ENCODE data around the gene SULT6B1. TPM values are rescaled to one million over a fixed set of nuclear protein-coding genes. Genes with fewer than 3 reads are reported as not detected.
"Not testable (repeated sequence)": the region's sequence is repeated elsewhere in the genome, so short reads cannot be mapped to it uniquely, and the experiment has no call there.

SULT6B1 gene
- not detected for polyA plus RNA-seq (2013, experiment 1 of 4)
- not detected for polyA plus RNA-seq (2013, experiment 2 of 4)
- not detected for polyA plus RNA-seq (2013, experiment 3 of 4)
- polyA plus RNA-seq (2013, experiment 4 of 4) = not detected

DNA sequence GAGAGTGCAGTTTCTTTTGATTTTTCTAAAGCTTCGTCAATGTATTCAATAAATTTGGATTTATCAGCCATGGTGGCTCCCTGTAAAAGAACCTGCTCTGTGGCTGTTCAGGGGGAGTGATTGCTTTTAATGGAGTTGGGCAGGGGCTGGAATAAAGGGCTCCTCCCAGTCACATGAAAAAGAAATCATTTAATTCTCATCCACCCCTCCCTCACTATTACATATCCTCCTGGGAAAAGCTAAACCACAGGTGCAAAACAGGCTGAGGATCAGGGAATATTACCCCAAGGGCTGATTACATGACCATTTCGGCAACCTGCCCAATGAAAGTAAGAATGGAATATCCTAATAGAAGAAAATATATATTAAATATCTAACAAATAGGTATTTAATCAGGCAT lies at the start of gene SULT6B1:
SULT6B1 (minus strand) TSS at position 101 of the 400 bp plus-strand sequence; CDS start at position 71, 30 bp downstream.
- 90 to 100% methylated on average over 1 to 2 of the region's 2 CpGs for WGBS, 2 experiments
- Histone ChIP-seq H3K27me3 (ENCODE audit: control insufficient read depth, insufficient read depth, low read length, poor library complexity, severe bottlenecking) (peaks cover 4% of the 10 kb centered on the region), H3K27ac (ENCODE audit: insufficient read depth, low read depth, low read length, poor library complexity, severe bottlenecking) (no peak within 1 kb of the TSS), H3K9me3 (ENCODE audit: control insufficient read depth, low read length) (no peaks in the 10 kb centered on the region), H3K36me3 (ENCODE audit: control insufficient read depth, insufficient read depth, low read length) (no peaks in the 10 kb centered on the region), H3K4me3 (ENCODE audit: insufficient read depth, low read depth, low read length) (no peak within 1 kb of the TSS), H3K4me1 (ENCODE audit: control insufficient read depth, insufficient read depth, low read length) (peaks cover 4% of the 10 kb centered on the region)

- Histone ChIP-seq H3K27me3 (ENCODE audit: control insufficient read depth, insufficient read depth, low read length, poor library complexity, severe bottlenecking) (no peaks in the 10 kb centered on the region), H3K27ac (ENCODE audit: insufficient read depth, low read depth, low read length, poor library complexity, severe bottlenecking) (no peak overlapping the region), H3K9me3 (ENCODE audit: control insufficient read depth, low read length) (no peaks in the 10 kb centered on the region), H3K4me1 (ENCODE audit: control insufficient read depth, insufficient read depth, low read length) (no peaks in the 10 kb centered on the region), H3K36me3 (ENCODE audit: control insufficient read depth, insufficient read depth, low read length) (peaks cover 8% of the 10 kb centered on the region), H3K4me3 (ENCODE audit: insufficient read depth, low read depth, low read length) (peak overlapping the region; percentile 95)
- whole genome bisulfite sequencing, 2 experiments = 13 to 15% methylated on average over 18 of the region's 18 CpGs
These were observed 43.9 kb upstream of the SULT6B1 start for GRCh38 chr2:37232131-37232933.

- Histone ChIP-seq H3K9me3 (ENCODE audit: control insufficient read depth, low read length) (no peaks in the 10 kb centered on the region), H3K27ac (ENCODE audit: insufficient read depth, low read depth, low read length, poor library complexity, severe bottlenecking) (no peak within 1 kb of the TSS), H3K4me1 (ENCODE audit: control insufficient read depth, insufficient read depth, low read length) (no peaks in the 10 kb centered on the region), H3K4me3 (ENCODE audit: insufficient read depth, low read depth, low read length) (peak within 1 kb of the TSS; percentile 95), H3K27me3 (ENCODE audit: control insufficient read depth, insufficient read depth, low read length, poor library complexity, severe bottlenecking) (no peaks in the 10 kb centered on the region), H3K36me3 (ENCODE audit: control insufficient read depth, insufficient read depth, low read length) (peaks cover 8% of the 10 kb centered on the region)
- WGBS, 2 experiments = 0% methylated on average over 73 of the region's 73 CpGs
These were observed 43.0 kb upstream of the SULT6B1 start, which contains the start of the genes CEBPZ and NDUFAF7 for GRCh38 chr2:37231241-37232130. Gene CEBPZ, minus strand, starts transcription at chr2:37231596. Its CDS starts 29 bp downstream, at chr2:37231567. Gene NDUFAF7, plus strand, starts transcription at chr2:37231658. Its CDS starts 48 bp downstream, at chr2:37231706.

- 1 to 2% methylated on average over 4 to 6 of the region's 8 CpGs for WGBS, 2 experiments
- H3K9me3 ChIP-seq (ENCODE audit: control insufficient read depth, low read length) = no peaks in the 10 kb centered on the region
- no peak overlapping the region for H3K27ac ChIP-seq (ENCODE audit: insufficient read depth, low read depth, low read length, poor library complexity, severe bottlenecking)
- H3K4me1 ChIP-seq (ENCODE audit: control insufficient read depth, insufficient read depth, low read length) = no peaks in the 10 kb centered on the region
- peaks cover 8% of the 10 kb centered on the region for H3K36me3 ChIP-seq (ENCODE audit: control insufficient read depth, insufficient read depth, low read length)
- peak overlapping the region; percentile 95 for H3K4me3 ChIP-seq (ENCODE audit: insufficient read depth, low read depth, low read length)
- no peaks in the 10 kb centered on the region for H3K27me3 ChIP-seq (ENCODE audit: control insufficient read depth, insufficient read depth, low read length, poor library complexity, severe bottlenecking)
These were observed 42.1 kb upstream of the SULT6B1 start for GRCh38 chr2:37230581-37230980.

- Histone ChIP-seq H3K4me1 (ENCODE audit: control insufficient read depth, insufficient read depth, low read length) (no peaks in the 10 kb centered on the region), H3K27me3 (ENCODE audit: control insufficient read depth, insufficient read depth, low read length, poor library complexity, severe bottlenecking) (no peaks in the 10 kb centered on the region), H3K27ac (ENCODE audit: insufficient read depth, low read depth, low read length, poor library complexity, severe bottlenecking) (no peak overlapping the region), H3K36me3 (ENCODE audit: control insufficient read depth, insufficient read depth, low read length) (peaks cover 8% of the 10 kb centered on the region), H3K9me3 (ENCODE audit: control insufficient read depth, low read length) (no peaks in the 10 kb centered on the region), H3K4me3 (ENCODE audit: insufficient read depth, low read depth, low read length) (no peak overlapping the region)
- 89 to 100% methylated on average over 3 of the region's 3 CpGs for WGBS, 2 experiments
These were observed 40.3 kb upstream of the SULT6B1 start for GRCh38 chr2:37228788-37229187.

DNA sequence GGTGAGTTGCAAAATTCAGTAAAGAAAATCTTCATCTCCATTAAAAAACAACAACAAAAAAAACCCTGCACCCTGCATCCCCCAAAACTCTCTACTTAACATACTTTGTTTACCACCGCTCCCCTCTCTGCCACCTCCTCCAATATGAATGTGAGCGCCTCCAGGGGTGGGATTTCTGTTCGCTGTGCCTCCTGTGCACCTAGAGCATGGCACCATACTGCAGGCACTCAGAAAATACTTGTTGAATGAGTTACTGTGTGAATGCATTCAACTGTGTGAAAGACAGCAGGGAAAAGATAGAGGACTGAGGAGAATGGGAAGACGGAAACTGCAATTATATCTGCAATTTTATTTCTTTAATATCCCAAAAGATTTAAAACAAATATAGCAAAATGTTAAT lies 38.4 kb upstream of the SULT6B1 start:
- no peaks in the 10 kb centered on the region for H3K4me1 ChIP-seq (ENCODE audit: control insufficient read depth, insufficient read depth, low read length)
- no peak overlapping the region for H3K27ac ChIP-seq (ENCODE audit: insufficient read depth, low read depth, low read length, poor library complexity, severe bottlenecking)
- no peak overlapping the region for H3K4me3 ChIP-seq (ENCODE audit: insufficient read depth, low read depth, low read length)
- H3K27me3 ChIP-seq (ENCODE audit: control insufficient read depth, insufficient read depth, low read length, poor library complexity, severe bottlenecking) = no peaks in the 10 kb centered on the region
- WGBS, 2 experiments = 44 to 65% methylated on average over 3 to 4 of the region's 4 CpGs
- peaks cover 11% of the 10 kb centered on the region for H3K36me3 ChIP-seq (ENCODE audit: control insufficient read depth, insufficient read depth, low read length)
- H3K9me3 ChIP-seq (ENCODE audit: control insufficient read depth, low read length) = no peaks in the 10 kb centered on the region

DNA sequence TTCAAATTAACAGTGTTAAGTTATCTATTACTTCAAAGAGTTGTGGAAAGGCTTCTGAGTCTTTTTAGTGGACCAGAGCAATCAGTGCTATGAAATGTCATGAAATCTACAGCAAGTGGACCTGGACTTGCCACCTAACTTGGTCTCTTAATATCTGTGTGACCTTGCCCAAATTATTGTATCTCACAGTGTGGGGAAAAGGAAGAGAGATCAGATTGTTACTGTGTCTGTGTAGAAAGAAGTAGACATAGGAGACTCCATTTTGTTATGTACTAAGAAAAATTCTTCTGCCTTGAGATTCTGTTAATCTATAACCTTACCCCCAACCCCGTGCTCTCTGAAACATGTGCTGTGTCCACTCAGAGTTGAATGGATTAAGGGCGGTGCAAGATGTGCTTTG lies 36.7 kb upstream of the SULT6B1 start:
- H3K9me3 ChIP-seq (ENCODE audit: control insufficient read depth, low read length); H3K27ac ChIP-seq (ENCODE audit: insufficient read depth, low read depth, low read length, poor library complexity, severe bottlenecking); H3K27me3 ChIP-seq (ENCODE audit: control insufficient read depth, insufficient read depth, low read length, poor library complexity, severe bottlenecking); H3K4me1 ChIP-seq (ENCODE audit: control insufficient read depth, insufficient read depth, low read length); H3K4me3 ChIP-seq (ENCODE audit: insufficient read depth, low read depth, low read length): not testable (repeated sequence)
- H3K36me3 ChIP-seq (ENCODE audit: control insufficient read depth, insufficient read depth, low read length) = peaks cover 20% of the 10 kb centered on the region
- no CpG with 5 or more reads among the region's 2 CpGs for WGBS, 2 experiments

DNA sequence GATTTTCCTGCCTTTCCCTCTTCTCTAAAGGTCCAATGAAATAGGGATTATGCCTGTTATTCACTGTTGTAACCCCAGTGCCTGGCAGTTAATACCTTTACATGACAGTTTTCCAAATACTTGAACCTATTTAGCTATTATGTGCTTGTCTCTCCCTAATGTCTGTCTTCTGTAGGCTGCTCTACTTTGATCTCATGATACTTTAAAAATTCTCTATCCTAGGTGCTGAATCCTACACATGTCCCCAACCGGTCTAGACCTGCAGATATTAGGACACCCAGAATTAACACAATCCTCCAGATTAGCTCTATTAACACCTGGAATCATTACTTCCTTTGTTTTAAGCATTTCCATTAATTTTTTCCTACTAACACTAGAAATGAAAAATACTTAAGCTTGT lies 35.6 kb upstream of the SULT6B1 start:
- Histone ChIP-seq H3K9me3 (ENCODE audit: control insufficient read depth, low read length) (no peaks in the 10 kb centered on the region), H3K36me3 (ENCODE audit: control insufficient read depth, insufficient read depth, low read length) (peaks cover 20% of the 10 kb centered on the region), H3K4me3 (ENCODE audit: insufficient read depth, low read depth, low read length) (no peak overlapping the region), H3K4me1 (ENCODE audit: control insufficient read depth, insufficient read depth, low read length) (no peaks in the 10 kb centered on the region), H3K27ac (ENCODE audit: insufficient read depth, low read depth, low read length, poor library complexity, severe bottlenecking) (no peak overlapping the region), H3K27me3 (ENCODE audit: control insufficient read depth, insufficient read depth, low read length, poor library complexity, severe bottlenecking) (no peaks in the 10 kb centered on the region)
- WGBS, 2 experiments = 87 to 91% methylated on average over 1 of the region's 1 CpG

GRCh38 chr2:37223131-37223530 lies 34.7 kb upstream of the SULT6B1 start:
- Histone ChIP-seq H3K9me3 (ENCODE audit: control insufficient read depth, low read length) (no peaks in the 10 kb centered on the region), H3K27ac (ENCODE audit: insufficient read depth, low read depth, low read length, poor library complexity, severe bottlenecking) (no peak overlapping the region), H3K4me1 (ENCODE audit: control insufficient read depth, insufficient read depth, low read length) (no peaks in the 10 kb centered on the region), H3K27me3 (ENCODE audit: control insufficient read depth, insufficient read depth, low read length, poor library complexity, severe bottlenecking) (no peaks in the 10 kb centered on the region), H3K4me3 (ENCODE audit: insufficient read depth, low read depth, low read length) (no peak overlapping the region), H3K36me3 (ENCODE audit: control insufficient read depth, insufficient read depth, low read length) (peaks cover 18% of the 10 kb centered on the region)
- 91 to 98% methylated on average over 4 of the region's 4 CpGs for WGBS, 2 experiments

DNA sequence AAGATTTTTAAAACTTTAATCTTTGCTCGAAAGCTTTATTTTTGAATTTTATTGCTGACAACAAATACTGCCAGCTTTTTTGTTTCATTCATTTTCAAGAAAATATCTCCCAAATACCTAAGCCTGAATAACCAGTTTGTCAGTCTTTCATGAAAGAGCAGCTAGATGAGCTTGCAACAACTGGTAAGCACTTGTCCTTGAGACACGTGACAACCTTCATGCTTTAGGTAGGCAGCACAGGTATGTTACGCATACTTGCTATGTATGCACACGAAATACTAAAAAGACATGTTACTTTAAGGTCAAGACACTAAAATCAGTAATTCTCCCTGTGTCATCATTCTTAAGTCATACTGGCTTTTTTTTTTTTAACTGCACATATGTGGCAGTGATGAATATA lies 30.6 kb upstream of the SULT6B1 start:
- Histone ChIP-seq H3K27me3 (ENCODE audit: control insufficient read depth, insufficient read depth, low read length, poor library complexity, severe bottlenecking) (no peaks in the 10 kb centered on the region), H3K9me3 (ENCODE audit: control insufficient read depth, low read length) (no peaks in the 10 kb centered on the region), H3K4me3 (ENCODE audit: insufficient read depth, low read depth, low read length) (no peak overlapping the region), H3K27ac (ENCODE audit: insufficient read depth, low read depth, low read length, poor library complexity, severe bottlenecking) (no peak overlapping the region), H3K36me3 (ENCODE audit: control insufficient read depth, insufficient read depth, low read length) (peaks cover 29% of the 10 kb centered on the region), H3K4me1 (ENCODE audit: control insufficient read depth, insufficient read depth, low read length) (no peaks in the 10 kb centered on the region)
- 95% methylated on average over 4 of the region's 4 CpGs for WGBS, 2 experiments

All from ectodermal cell (in vitro differentiated cells).